CD4-positive, alpha-beta T cell treated with Interleukin-10 for 1 hour (primary cell): ENCODE measurements around the gene RSPH1.

Source experiments
- DNase-seq: peaks from one replicate; pipeline ENCODE4 v3.0.0-alpha.2; 2020

RSPH1 gene

DNA sequence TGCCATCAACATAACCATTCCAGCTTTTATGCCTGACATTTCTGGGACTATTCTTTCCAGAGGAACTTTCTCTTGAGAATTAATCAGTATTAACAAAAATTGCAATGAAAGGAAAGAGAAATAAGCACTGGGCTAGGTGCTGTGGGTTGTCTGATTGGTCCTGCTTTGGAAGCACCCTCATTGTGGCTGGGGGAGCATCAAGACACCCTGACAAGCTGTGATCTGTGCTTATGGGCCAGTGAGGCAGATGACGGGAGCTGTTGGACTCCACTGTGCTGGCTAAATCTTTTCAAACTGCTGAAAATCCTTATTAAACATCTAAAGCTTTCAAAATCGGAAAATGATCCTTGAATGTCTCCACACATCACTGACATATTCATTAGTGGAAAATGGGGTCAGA is 72.3 kb downstream of the RSPH1 start:
- DNase-seq = no peak

DNA sequence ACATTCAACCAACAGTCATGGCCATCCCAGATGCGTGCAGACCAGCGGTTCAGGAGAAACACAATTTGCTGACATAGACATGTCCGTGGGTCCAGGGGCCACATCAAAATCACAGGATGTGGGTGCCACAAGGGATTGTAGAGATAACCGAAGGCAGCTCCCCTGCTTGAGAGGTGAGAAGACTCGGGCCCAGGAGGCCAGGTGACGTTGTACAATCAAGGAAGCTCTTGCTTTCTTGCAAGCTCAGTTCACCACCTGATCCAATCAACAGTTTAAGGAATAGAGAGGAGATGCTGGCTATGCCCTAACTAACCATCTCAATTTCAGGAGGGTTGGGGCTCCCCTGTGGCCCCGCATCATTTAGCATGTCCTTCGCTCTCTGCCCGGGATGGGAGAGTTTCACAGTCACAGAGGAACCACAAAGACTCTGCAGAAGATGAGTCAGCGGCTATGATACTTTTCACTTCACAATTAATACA is 72.8 kb downstream of the RSPH1 start:
- DNase-seq = peak; percentile 50
